HG02973 (cell line): ENCODE results near the gene CORO6.

Experiments
- ATAC-seq: cut with Tn5 transposase; IDR thresholded peaks from one replicate; pipeline ENCODE4 v1.9.1; 2021; ENCODE audit warnings: moderate library complexity; ENCODE audit not compliant: unreplicated experiment

CORO6 gene

GRCh38 chr17:29633886-29634285 lies 11.2 kb upstream of the CORO6 start:
- ATAC-seq, result no peak

- ATAC-seq, result no peak
Measured at GRCh38 chr17:29630630-29631193, 8.0 kb upstream of the CORO6 start.

GRCh38 chr17:29629839-29630238 lies 7.1 kb upstream of the CORO6 start:
- no peak for ATAC-seq

GRCh38 chr17:29628644-29629043 lies 5.9 kb upstream of the CORO6 start:
- ATAC-seq, result no peak

- ATAC-seq, result no peak
Measured at GRCh38 chr17:29627951-29628350, 5.2 kb upstream of the CORO6 start.

- no peak for ATAC-seq
Measured at GRCh38 chr17:29625037-29625750, 2.5 kb upstream of the CORO6 start.

GRCh38 chr17:29624586-29624985 lies 1.9 kb upstream of the CORO6 start:
- no peak for ATAC-seq

GRCh38 chr17:29623283-29623647 lies 553 bp upstream of the CORO6 start:
- ATAC-seq, result no peak

GRCh38 chr17:29621751-29622194 lies 939 bp downstream of the CORO6 start:
- no peak for ATAC-seq

- ATAC-seq, result no peak
Measured at GRCh38 chr17:29620779-29621500, 1.8 kb downstream of the CORO6 start.

- ATAC-seq, result no peak
Measured at GRCh38 chr17:29620271-29620670, 2.4 kb downstream of the CORO6 start.

GRCh38 chr17:29619251-29619650 lies 3.5 kb downstream of the CORO6 start:
- ATAC-seq, result no peak

- no peak for ATAC-seq
Measured at GRCh38 chr17:29618272-29619065, 4.2 kb downstream of the CORO6 start.

GRCh38 chr17:29617481-29618271 lies 5.0 kb downstream of the CORO6 start:
- ATAC-seq, result peak; percentile 1

- ATAC-seq, result peak; percentile 42
Measured at GRCh38 chr17:29617125-29617480, 5.6 kb downstream of the CORO6 start.

GRCh38 chr17:29616300-29617048 lies 6.2 kb downstream of the CORO6 start:
- ATAC-seq, result no peak

- ATAC-seq, result no peak
Measured at GRCh38 chr17:29615492-29616299, 7.0 kb downstream of the CORO6 start.

GRCh38 chr17:29615048-29615385 lies 7.7 kb downstream of the CORO6 start:
- no peak for ATAC-seq

- no peak for ATAC-seq
Measured at GRCh38 chr17:29614349-29615047, 8.2 kb downstream of the CORO6 start.
